K562 (cell line): ENCODE results near the gene B3GALT4. TPM values are rescaled to one million over a fixed set of nuclear protein-coding genes. Genes with fewer than 3 reads are reported as not detected.

Source experiments
- ASH1L ChIP-seq: fragments of 450-650 bp; IDR thresholded peaks from 2 replicates; pipeline ENCODE4 v1.6.1; 2018; ENCODE audit warnings: borderline replicate concordance, mild to moderate bottlenecking, low read depth; ENCODE audit not compliant: partially characterized antibody
- CGGBP1 ChIP-seq: fragments of 250-450 bp; sonication (Bioruptor Pico); IDR thresholded peaks from 2 replicates; pipeline ENCODE4 v1.9.0; 2021; ENCODE audit warnings: mild to moderate bottlenecking
- ETS1 ChIP-seq: conservative IDR thresholded peaks from 2 replicates; pipeline ENCODE4 v1.6.1; 2011; ENCODE audit warnings: low read depth, mild to moderate bottlenecking, low read length; ENCODE audit not compliant: control insufficient read depth
- FOXA3 ChIP-seq, 2 experiments: fragments of 450-650 bp in 1 of 2; sonication (generic) in 1 of 2; formaldehyde crosslinking; IDR thresholded peaks in 1 of 2; conservative IDR thresholded peaks in 1 of 2; 2 replicates each; pipeline versions ENCODE4 v1.4.0 to v1.8.0; 2020 to 2022; ENCODE audit warnings: mild to moderate bottlenecking in 2 of 2, missing genetic modification reagents in 1 of 2
- FOXJ2 ChIP-seq: fragments of 200-800 bp; sonication (Bioruptor generic); IDR thresholded peaks from 2 replicates; pipeline ENCODE4 v1.6.1; 2016; ENCODE audit warnings: missing genetic modification characterization, missing compliant biosample characterization
- GTF2E2 ChIP-seq: fragments of 200-800 bp; sonication (Bioruptor generic); IDR thresholded peaks from 2 replicates; pipeline ENCODE4 v1.6.1; 2016; ENCODE audit warnings: missing genetic modification characterization, missing compliant biosample characterization
- ID3 ChIP-seq, 2 experiments: fragments of 250-450 bp in 1 of 2; fragments of 450-650 bp in 1 of 2; sonication (Bioruptor Pico) in 1 of 2; IDR thresholded peaks; 2 replicates each; pipeline versions ENCODE4 v1.6.1 to v1.8.0; 2016 to 2021; ENCODE audit warnings: mild to moderate bottlenecking in 2 of 2, moderate library complexity in 2 of 2, missing compliant biosample characterization in 1 of 2, missing genetic modification characterization in 1 of 2
- KDM4B ChIP-seq, 2 experiments: fragments of 450-650 bp in 1 of 2; sonication (generic) in 1 of 2; IDR thresholded peaks; 2 replicates each; pipeline ENCODE4 v1.6.1; 2016 to 2017; ENCODE audit warnings: borderline replicate concordance in 2 of 2, antibody characterized with exemption in 1 of 2, low read depth in 1 of 2, mild to moderate bottlenecking in 1 of 2
- NFE2L1 ChIP-seq: fragments of 450-650 bp; IDR thresholded peaks from 2 replicates; pipeline ENCODE4 v1.6.1; 2016; ENCODE audit warnings: missing genetic modification characterization, low read depth, mild to moderate bottlenecking, missing compliant biosample characterization, moderate library complexity, borderline replicate concordance
- PYGO2 ChIP-seq: fragments of 450-650 bp; IDR thresholded peaks from 2 replicates; pipeline ENCODE4 v1.6.1; 2016; ENCODE audit warnings: mild to moderate bottlenecking, missing genetic modification characterization, moderate library complexity, missing compliant biosample characterization
- RCOR1 ChIP-seq, 2 experiments: IDR thresholded peaks; 2 replicates each; pipeline ENCODE4 v1.6.1; 2012; ENCODE audit warnings: low read depth in 2 of 2, low read length in 2 of 2, borderline replicate concordance in 1 of 2, improper control_type of control experiment in 1 of 2
- SREBF2 ChIP-seq: sonication (generic); formaldehyde crosslinking; IDR thresholded peaks from 2 replicates; pipeline ENCODE4 v1.4.0; 2020; ENCODE audit warnings: mild to moderate bottlenecking, missing genetic modification reagents
- ZBTB7A ChIP-seq: IDR thresholded peaks from 2 replicates; pipeline ENCODE4 v1.6.1; 2011; ENCODE audit warnings: low read depth, mild to moderate bottlenecking, low read length, moderate library complexity, borderline replicate concordance; ENCODE audit not compliant: control insufficient read depth
- ZFP36 ChIP-seq: fragments of 150-350 bp; IDR thresholded peaks from 2 replicates; pipeline ENCODE4 v1.6.1; 2018; ENCODE audit warnings: low read length, low read depth; ENCODE audit not compliant: partially characterized antibody
- ZNF316 ChIP-seq: fragments of 450-650 bp; IDR thresholded peaks from 2 replicates; pipeline ENCODE4 v1.6.1; 2016
- ZNF766 ChIP-seq: fragments of 200-800 bp; sonication (Bioruptor generic); conservative IDR thresholded peaks from 2 replicates; pipeline ENCODE4 v1.6.1; 2016; ENCODE audit warnings: missing genetic modification characterization, missing compliant biosample characterization
- polyA plus RNA-seq, 8 experiments: library from polyadenylated mRNA; depleted of rRNA in 4 of 8; stranded (reverse) in 5 of 8; unstranded in 3 of 8; fragments of >200 nt; fragmentation: Nextera tagmentation in 2 of 8; fragmentation: Illumina TruSeq in 1 of 8; extraction: Ambion mirVana in 2 of 8; extraction: Trizol in 1 of 8; gene quantifications; 2 replicates each; pipeline versions ENCODE4 v1.2.1 to v1.2.3, GENCODE V29; 2011 to 2014; ENCODE audit warnings: inconsistent platforms in 1 of 8, missing spikeins in 1 of 8
- total RNA-seq, 7 experiments: library from RNA; depleted of rRNA in 6 of 7; stranded (reverse); fragments of >200 nt in 6 of 7; fragmentation: Illumina TruSeq in 2 of 7; extraction: Trizol in 2 of 7; gene quantifications; 2 replicates each; pipeline versions ENCODE4 v1.2.1 to v1.2.3, GENCODE V29; 2011 to 2021; ENCODE audit warnings: low replicate concordance in 1 of 7
- TF ChIP-seq, protein P1 (sequence below), 2 experiments: IDR thresholded peaks; 2 replicates each; pipeline ENCODE4 v1.6.1; 2012; ENCODE audit warnings: improper control_type of control experiment in 2 of 2, low read depth in 2 of 2, low read length in 2 of 2, borderline replicate concordance in 1 of 2

Gene B3GALT4
- total and polyA plus RNA-seq, 9 of the 15 experiments (the other 6 are each of a cell fraction or from before 2014, with no cell fraction given) = 0.11 to 1.3 (median 0.53) TPM; not detected in 1

GRCh38 chr6:33288921-33289783 is 12.2 kb downstream of the B3GALT4 start, which contains the start of the genes PFDN6 and WDR46 (continued):
- TF ChIP-seq NFE2L1 = no peak
- TF ChIP-seq ZNF316 = no peak
- peak; percentile 90; the same call in 1 of the 2 replicates for TF ChIP-seq ZNF766 (CRISPR knock-in tag)
- TF ChIP-seq ASH1L = peak; percentile 90
- peak; percentile 22; the same call in 1 of the 2 replicates for TF ChIP-seq ZBTB7A
- no peak for TF ChIP-seq SREBF2 (CRISPR knock-in tag)
- TF ChIP-seq ETS1 = peak; percentile 41
- no peak for TF ChIP-seq ZFP36
- TF ChIP-seq FOXJ2 (tag) = peak; percentile 96
- TF ChIP-seq, protein P1, sequence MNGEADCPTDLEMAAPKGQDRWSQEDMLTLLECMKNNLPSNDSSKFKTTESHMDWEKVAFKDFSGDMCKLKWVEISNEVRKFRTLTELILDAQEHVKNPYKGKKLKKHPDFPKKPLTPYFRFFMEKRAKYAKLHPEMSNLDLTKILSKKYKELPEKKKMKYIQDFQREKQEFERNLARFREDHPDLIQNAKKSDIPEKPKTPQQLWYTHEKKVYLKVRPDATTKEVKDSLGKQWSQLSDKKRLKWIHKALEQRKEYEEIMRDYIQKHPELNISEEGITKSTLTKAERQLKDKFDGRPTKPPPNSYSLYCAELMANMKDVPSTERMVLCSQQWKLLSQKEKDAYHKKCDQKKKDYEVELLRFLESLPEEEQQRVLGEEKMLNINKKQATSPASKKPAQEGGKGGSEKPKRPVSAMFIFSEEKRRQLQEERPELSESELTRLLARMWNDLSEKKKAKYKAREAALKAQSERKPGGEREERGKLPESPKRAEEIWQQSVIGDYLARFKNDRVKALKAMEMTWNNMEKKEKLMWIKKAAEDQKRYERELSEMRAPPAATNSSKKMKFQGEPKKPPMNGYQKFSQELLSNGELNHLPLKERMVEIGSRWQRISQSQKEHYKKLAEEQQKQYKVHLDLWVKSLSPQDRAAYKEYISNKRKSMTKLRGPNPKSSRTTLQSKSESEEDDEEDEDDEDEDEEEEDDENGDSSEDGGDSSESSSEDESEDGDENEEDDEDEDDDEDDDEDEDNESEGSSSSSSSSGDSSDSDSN (IDR thresholded peaks at IDR 0.05; ENCODE audit: borderline replicate concordance in 1 of 2, low read depth in 2 of 2, low read length in 2 of 2) = 0 out of 4 replicates have a peak, but pooled peaks of 1 of the 2 experiments have one; percentile 23
- no peak for TF ChIP-seq ID3 (CRISPR knock-in tag; IDR thresholded peaks at IDR 0.05)
- TF ChIP-seq ID3 (tag; IDR thresholded peaks at IDR 0.05) = peak; percentile 39; the same call in 1 of the 2 replicates
- no peak for TF ChIP-seq RCOR1 (IDR thresholded peaks at IDR 0.05; ENCODE audit: borderline replicate concordance in 1 of 2, low read depth in 2 of 2, low read length in 2 of 2)
- peak in 1 of 2 experiments; percentile 64; a peak in 1 of 4 replicates for TF ChIP-seq KDM4B (IDR thresholded peaks at IDR 0.05; ENCODE audit: borderline replicate concordance in 2 of 2, low read depth in 1 of 2)
- 0 out of 2 replicates have a peak, but pooled peaks have one; percentile 35 for TF ChIP-seq PYGO2 (tag)
- TF ChIP-seq CGGBP1 (CRISPR knock-in tag) = no peak
- peak; percentile 52 to 92; a peak in 3 of 4 replicates for TF ChIP-seq FOXA3 (CRISPR knock-in tag; conservative IDR thresholded peaks at IDR 0.05 in 1 of 2, IDR thresholded peaks at IDR 0.05 in 1 of 2)
- no peak; the same call in 1 of the 2 replicates for TF ChIP-seq GTF2E2 (tag)
